CD4-positive, alpha-beta memory T cell (primary cell): ENCODE results near the gene SEMA3G. TPM values are rescaled to one million over a fixed set of nuclear protein-coding genes. Genes with fewer than 3 reads are reported as not detected.

Experiments used
- CTCF ChIA-PET: fragments of 350-600 bp; sonication (Branson Sonifier 250); formaldehyde crosslinking; loops from one replicate; lab custom pipeline; 2021; ENCODE audit warnings: inconsistent platforms; ENCODE audit not compliant: partially characterized antibody; lab: Charles Lee
- POLR2A ChIA-PET: fragments of 350-600 bp; sonication (Branson Sonifier 250); formaldehyde crosslinking; loops from one replicate; lab custom pipeline; 2021; ENCODE audit not compliant: partially characterized antibody; lab: Charles Lee
- DNase-seq, 5 donors: peaks; one replicate each; pipeline versions ENCODE4 v3.0.0 to v3.0.0-alpha.2; 2020 to 2022; ENCODE audit warnings: mixed read lengths in 1 of 5
- H3K27ac ChIP-seq: one replicate; pipeline ENCODE4 v1.7.0; 2013; ENCODE audit warnings: low read depth, low read length
- H3K27me3 ChIP-seq: 2 replicates; pipeline ENCODE4 v1.7.0; 2013; ENCODE audit warnings: mild to moderate bottlenecking, low read length, moderate library complexity; ENCODE audit not compliant: insufficient read depth
- H3K36me3 ChIP-seq: 2 replicates; pipeline ENCODE4 v1.7.0; 2013; ENCODE audit warnings: mild to moderate bottlenecking, low read length, moderate library complexity; ENCODE audit not compliant: insufficient read depth
- H3K4me1 ChIP-seq: 2 replicates; pipeline ENCODE4 v1.7.0; 2013; ENCODE audit warnings: mild to moderate bottlenecking, low read length, moderate library complexity; ENCODE audit not compliant: insufficient read depth
- H3K4me3 ChIP-seq, 2 donors: one replicate each; pipeline ENCODE4 v1.7.0; 2013; ENCODE audit warnings: low read length in 2 of 2, mild to moderate bottlenecking in 1 of 2
- H3K9me3 ChIP-seq, 2 donors: one replicate each; pipeline ENCODE4 v1.7.0; 2013; ENCODE audit warnings: low read length in 2 of 2, control low read depth in 1 of 2; ENCODE audit not compliant: control insufficient read depth in 1 of 2
- H3K27ac Mint-ChIP-seq, 7 donors: one replicate each; pipeline ENCODE4 v1.8.0; 2020 to 2021; ENCODE audit warnings: mixed read lengths in 7 of 7, mild to moderate bottlenecking in 6 of 7, inconsistent platforms in 3 of 7, moderate library complexity in 3 of 7
- H3K27me3 Mint-ChIP-seq, 2 donors: one replicate each; pipeline ENCODE4 v1.8.0; 2020 to 2021; ENCODE audit warnings: mixed read lengths in 2 of 2
- H3K36me3 Mint-ChIP-seq, 2 donors: one replicate each; pipeline ENCODE4 v1.8.0; 2020 to 2021; ENCODE audit warnings: mixed read lengths in 2 of 2, inconsistent platforms in 1 of 2, mild to moderate bottlenecking in 1 of 2
- H3K4me1 Mint-ChIP-seq, 4 donors: one replicate each; pipeline ENCODE4 v1.8.0; 2020 to 2021; ENCODE audit warnings: mixed read lengths in 4 of 4, mild to moderate bottlenecking in 1 of 4
- H3K4me3 Mint-ChIP-seq, 8 donors: one replicate each; pipeline ENCODE4 v1.8.0; 2020 to 2021; ENCODE audit warnings: mixed read lengths in 8 of 8, mild to moderate bottlenecking in 7 of 8, moderate library complexity in 6 of 8, inconsistent platforms in 3 of 8
- H3K9me3 Mint-ChIP-seq, 8 donors: one replicate each; pipeline ENCODE4 v1.8.0; 2020 to 2021; ENCODE audit warnings: mixed read lengths in 8 of 8, mild to moderate bottlenecking in 5 of 8, inconsistent platforms in 3 of 8, moderate library complexity in 1 of 8
- intact Hi-C: fragments of 100-400 bp; cut with micrococcal nuclease; formaldehyde crosslinking; loops from one replicate; pipeline ENCODE4 v1.15.1; 2023
- polyA plus RNA-seq, 2 donors: library from polyadenylated mRNA; unstranded; fragments of 300-500 nt; fragmentation: Illumina TruSeq; gene quantifications; one replicate each; pipeline ENCODE4 v1.2.3, GENCODE V29; 2021
- total RNA-seq, 2 experiments: library from RNA; stranded (reverse); gene quantifications; one replicate each; pipeline ENCODE4 v1.2.3, GENCODE V29; 2021

Gene SEMA3G
- total and polyA plus RNA-seq, 4 experiments from 2014 or later = 0.17 to 0.29 (median 0.22) TPM; not detected in 1

DNA sequence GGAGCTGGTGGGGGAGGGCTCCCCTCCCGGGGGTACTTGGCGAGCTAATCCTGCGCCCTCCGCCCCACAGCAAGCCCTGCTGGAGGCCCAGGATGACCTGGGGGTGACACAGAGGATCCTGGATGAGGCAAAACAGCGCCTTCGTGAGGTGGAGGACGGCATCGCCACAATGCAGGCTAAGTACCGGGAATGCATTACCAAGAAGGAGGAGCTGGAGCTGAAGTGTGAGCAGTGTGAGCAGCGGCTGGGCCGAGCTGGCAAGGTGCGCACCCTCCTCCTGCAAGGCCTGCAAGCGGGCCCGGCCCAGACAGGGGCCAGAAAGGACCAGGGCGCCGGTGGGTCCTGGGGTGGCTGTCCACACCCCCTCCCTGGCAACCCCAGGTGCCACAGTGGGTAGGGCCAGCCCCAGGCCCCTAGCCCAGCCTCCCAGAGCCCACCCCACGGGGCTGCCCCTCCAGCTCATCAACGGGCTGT lies 56.5 kb downstream of the SEMA3G start:
- no peak overlapping the region for H3K4me3 ChIP-seq
- Mint-ChIP-seq H3K4me1 (no peaks in the 10 kb centered on the region), H3K9me3 (peaks cover 0 to 2% (median 0%) of the 10 kb centered on the region in 8 donors), H3K27me3 (no peaks in the 10 kb centered on the region), H3K4me3 (no peak overlapping the region), H3K36me3 (peaks cover 21 to 35% of the 10 kb centered on the region in 2 donors), H3K27ac (no peak overlapping the region)
- POLR2A ChIA-PET = no interaction called here
- no peaks in the 10 kb centered on the region for H3K9me3 ChIP-seq
- no peaks in the 10 kb centered on the region for H3K27me3 ChIP-seq
- no peak for DNase-seq
- no peak overlapping the region for H3K27ac ChIP-seq
- intact Hi-C loops = no loop called here
- H3K36me3 ChIP-seq = peaks cover 38% of the 10 kb centered on the region
- H3K4me1 ChIP-seq = no peaks in the 10 kb centered on the region
- CTCF ChIA-PET = no interaction called here

DNA sequence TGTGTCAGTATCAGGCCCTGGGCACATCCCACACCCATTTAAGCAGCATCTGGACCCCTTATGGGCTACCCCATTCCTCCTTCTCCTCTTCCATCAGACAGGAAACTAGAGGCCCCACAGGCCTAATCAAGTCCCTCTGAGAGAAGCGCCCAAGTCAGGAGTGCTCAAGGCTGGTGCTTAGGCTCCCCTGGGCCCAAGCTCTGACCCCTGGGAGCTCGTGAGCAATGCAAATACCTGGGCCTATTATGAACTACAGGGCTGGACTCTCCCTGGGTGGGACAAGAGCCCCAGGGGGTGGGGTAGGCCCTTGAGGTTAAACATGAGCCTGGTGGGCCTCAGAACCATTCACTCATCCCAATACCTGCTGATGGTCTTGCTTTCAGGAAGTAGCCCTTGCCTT lies 57.4 kb downstream of the SEMA3G start:
- Mint-ChIP-seq H3K4me3 (no peak overlapping the region), H3K9me3 (peaks cover 0 to 2% (median 0%) of the 10 kb centered on the region in 8 donors), H3K27me3 (no peaks in the 10 kb centered on the region), H3K27ac (no peak overlapping the region), H3K36me3 (peaks cover 14 to 28% of the 10 kb centered on the region in 2 donors), H3K4me1 (no peaks in the 10 kb centered on the region)
- intact Hi-C loops = no loop called here
- Histone ChIP-seq H3K4me3 (no peak overlapping the region), H3K36me3 (peaks cover 31% of the 10 kb centered on the region), H3K27me3 (no peaks in the 10 kb centered on the region), H3K9me3 (no peaks in the 10 kb centered on the region), H3K27ac (no peak overlapping the region), H3K4me1 (no peaks in the 10 kb centered on the region)
- POLR2A ChIA-PET = no interaction called here
- no peak for DNase-seq
- CTCF ChIA-PET = no interaction called here

DNA sequence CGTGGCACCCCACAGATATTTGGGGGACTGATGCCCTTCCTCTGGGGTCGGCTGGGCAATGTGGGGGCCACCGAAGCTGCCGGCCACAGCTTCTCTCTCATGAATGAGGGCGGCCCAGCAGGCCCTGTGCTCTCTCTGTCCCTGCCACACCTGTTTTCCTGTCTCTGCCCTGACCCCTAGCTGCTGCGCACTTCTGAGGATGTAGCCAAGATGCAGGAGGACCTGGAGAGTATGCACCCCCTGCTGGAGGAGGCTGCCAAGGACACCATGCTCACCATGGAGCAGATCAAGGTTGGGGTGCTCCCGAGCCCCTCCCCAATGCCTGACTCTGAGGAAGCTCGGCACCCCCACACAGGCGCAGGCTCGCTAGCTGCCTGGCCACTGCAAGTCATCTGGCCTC lies 59.7 kb downstream of the SEMA3G start:
- Mint-ChIP-seq H3K4me3 (no peak overlapping the region), H3K4me1 (no peaks in the 10 kb centered on the region), H3K27me3 (no peaks in the 10 kb centered on the region), H3K9me3 (peaks cover 0 to 2% (median 0%) of the 10 kb centered on the region in 8 donors), H3K27ac (no peak overlapping the region), H3K36me3 (peaks cover 4 to 16% of the 10 kb centered on the region in 2 donors)
- peaks cover 17% of the 10 kb centered on the region for H3K36me3 ChIP-seq
- H3K9me3 ChIP-seq = no peaks in the 10 kb centered on the region
- intact Hi-C loops = no loop called here
- H3K4me3 ChIP-seq = no peak overlapping the region
- no peaks in the 10 kb centered on the region for H3K4me1 ChIP-seq
- no peak overlapping the region for H3K27ac ChIP-seq
- H3K27me3 ChIP-seq = no peaks in the 10 kb centered on the region
- DNase-seq = no peak
- CTCF ChIA-PET = interaction anchor here (1.9 kb wide), 1 partner anchor 160 kb away, joined by 5 read pairs; the partner anchor contains the start of gene TLR9
- POLR2A ChIA-PET = no interaction called here

DNA sequence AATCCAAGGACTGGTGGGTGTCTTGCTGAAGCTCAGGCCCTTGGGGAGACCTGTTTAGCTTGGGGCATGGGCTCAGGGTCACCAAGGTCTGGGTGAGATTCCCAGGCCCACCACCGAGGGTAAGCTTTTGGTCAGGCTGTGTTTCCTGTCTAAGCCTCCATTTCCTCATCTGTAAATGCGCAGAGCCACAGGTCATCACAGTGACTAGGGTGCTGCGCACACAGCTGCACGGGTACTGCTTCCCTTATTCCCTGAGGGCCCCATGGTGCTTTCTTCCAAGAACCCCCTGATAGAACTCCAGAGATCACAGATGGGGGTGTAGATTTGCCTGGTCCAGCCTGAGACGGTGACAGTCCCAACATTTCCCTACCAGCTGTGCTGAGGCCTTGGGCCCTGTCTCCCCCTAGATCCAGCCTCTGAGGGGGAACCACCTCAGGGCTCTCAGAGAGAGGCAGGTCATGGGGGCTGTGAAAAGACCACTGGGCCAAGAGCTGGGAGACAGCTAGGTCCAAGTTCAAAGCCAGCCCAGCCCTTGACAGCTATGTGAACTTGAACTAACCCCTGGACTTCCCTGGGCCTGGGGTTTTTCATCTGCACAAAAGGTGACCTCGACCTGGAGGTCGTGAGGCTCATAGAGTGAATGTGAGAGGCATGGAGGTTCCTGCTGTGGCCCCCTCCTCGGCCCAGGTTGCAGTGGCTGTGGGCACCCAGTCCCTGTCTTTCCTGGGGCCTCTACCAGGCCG lies 60.7 kb downstream of the SEMA3G start:
- no peaks in the 10 kb centered on the region for H3K9me3 ChIP-seq
- peaks cover 17% of the 10 kb centered on the region for H3K36me3 ChIP-seq
- DNase-seq = no peak
- ChIA-PET CTCF (interaction anchor here (1.9 kb wide), 1 partner anchor 159 kb away, joined by 5 read pairs; the partner anchor contains the start of gene TLR9), POLR2A (no interaction called here)
- intact Hi-C loops = no loop called here
- peaks cover 3 to 13% of the 10 kb centered on the region in 2 donors for H3K36me3 Mint-ChIP-seq
- H3K27ac ChIP-seq = no peak overlapping the region
- H3K9me3 Mint-ChIP-seq = peaks cover 0 to 2% (median 0%) of the 10 kb centered on the region in 8 donors
- no peaks in the 10 kb centered on the region for H3K27me3 ChIP-seq
- no peaks in the 10 kb centered on the region for H3K4me1 Mint-ChIP-seq
- H3K27me3 Mint-ChIP-seq = no peaks in the 10 kb centered on the region
- H3K4me3 Mint-ChIP-seq = no peak overlapping the region
- H3K4me1 ChIP-seq = no peaks in the 10 kb centered on the region
- H3K4me3 ChIP-seq = no peak overlapping the region
- H3K27ac Mint-ChIP-seq = no peak overlapping the region

DNA sequence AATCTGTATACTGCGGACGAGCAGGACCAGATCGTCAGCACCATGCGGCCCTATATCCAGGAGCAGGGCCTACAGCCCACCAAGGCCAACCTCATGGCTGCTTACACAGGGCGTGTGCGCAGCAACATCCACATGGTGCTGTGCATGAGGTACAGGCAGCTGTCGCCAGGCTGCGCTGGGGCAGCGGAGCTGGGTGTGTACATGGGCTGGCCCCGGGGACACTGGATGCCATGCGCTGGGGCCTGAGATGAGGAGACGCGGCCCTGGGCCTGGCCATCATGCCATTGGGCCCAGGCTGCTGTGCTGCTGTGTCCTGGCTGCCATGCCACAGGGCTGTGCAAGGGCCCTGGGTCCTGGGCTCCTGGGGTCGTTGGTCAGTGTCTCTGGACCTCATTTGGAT lies 61.5 kb downstream of the SEMA3G start:
- no peaks in the 10 kb centered on the region for H3K4me1 ChIP-seq
- no peak overlapping the region for H3K27ac Mint-ChIP-seq
- no peaks in the 10 kb centered on the region for H3K4me1 Mint-ChIP-seq
- intact Hi-C loops = no loop called here
- DNase-seq = no peak
- H3K27me3 ChIP-seq = no peaks in the 10 kb centered on the region
- ChIA-PET CTCF (no interaction called here), POLR2A (no interaction called here)
- no peak overlapping the region for H3K27ac ChIP-seq
- peaks cover 0 to 9% of the 10 kb centered on the region in 2 donors for H3K36me3 Mint-ChIP-seq
- H3K4me3 ChIP-seq = no peak overlapping the region
- no peaks in the 10 kb centered on the region for H3K27me3 Mint-ChIP-seq
- no peak overlapping the region for H3K4me3 Mint-ChIP-seq
- H3K36me3 ChIP-seq = peaks cover 13% of the 10 kb centered on the region
- peaks cover 0 to 2% (median 0%) of the 10 kb centered on the region in 8 donors for H3K9me3 Mint-ChIP-seq
- no peaks in the 10 kb centered on the region for H3K9me3 ChIP-seq

Other genes with a start within 250 kb of the SEMA3G start
- gene ALAS1, start 246.9 kb downstream of the SEMA3G start, total RNA-seq = 10 to 100 TPM; 30.0 to 34.6 TPM
- 10 to 100 TPM; 30.5 to 35.4 TPM for gene ALAS1, start 246.9 kb downstream of the SEMA3G start, polyA plus RNA-seq
- gene TLR9, start 219.5 kb downstream of the SEMA3G start, total RNA-seq = 1 to 10 TPM; 2.3 to 3.0 TPM
- gene TLR9, start 219.5 kb downstream of the SEMA3G start, polyA plus RNA-seq = not detected
- gene TWF2, start 205.9 kb downstream of the SEMA3G start, total RNA-seq = 10 to 100 TPM; 69.3 to 76.1 TPM
- 100 to 1,000 TPM; 122 to 124 TPM for gene TWF2, start 205.9 kb downstream of the SEMA3G start, polyA plus RNA-seq
- 10 to 100 TPM; 70.2 to 81.1 TPM for gene PPM1M, start 199.3 kb downstream of the SEMA3G start, total RNA-seq
- 10 to 100 TPM; 52.0 to 85.3 TPM for gene PPM1M, start 199.3 kb downstream of the SEMA3G start, polyA plus RNA-seq
- 100 to 1,000 TPM; 149 to 150 TPM for gene WDR82, start 166.5 kb downstream of the SEMA3G start, total RNA-seq
- 100 to 1,000 TPM in 1 of 2 donors, 10 to 100 TPM in 1; 62.3 to 143 TPM for gene WDR82, start 166.5 kb downstream of the SEMA3G start, polyA plus RNA-seq
- gene GLYCTK, start 157.3 kb downstream of the SEMA3G start, total RNA-seq = 10 to 100 TPM; 29.4 to 35.1 TPM
- 1 to 10 TPM; 4.9 to 9.7 TPM for gene GLYCTK, start 157.3 kb downstream of the SEMA3G start, polyA plus RNA-seq
- gene DNAH1, start 128.8 kb downstream of the SEMA3G start, total RNA-seq = 10 to 100 TPM; 45.1 to 49.8 TPM
- 1 to 10 TPM in 1 of 2 donors, under 1 TPM in 1; 0.02 to 1.2 TPM for gene DNAH1, start 128.8 kb downstream of the SEMA3G start, polyA plus RNA-seq
- gene BAP1, start 35.1 kb downstream of the SEMA3G start, total RNA-seq = 10 to 100 TPM; 77.2 to 88.8 TPM
- 10 to 100 TPM; 10.0 to 26.9 TPM for gene BAP1, start 35.1 kb downstream of the SEMA3G start, polyA plus RNA-seq
- gene PHF7, start 34.4 kb downstream of the SEMA3G start, total RNA-seq = 10 to 100 TPM; 13.3 to 15.1 TPM
- 10 to 100 TPM in 1 of 2 donors, 1 to 10 TPM in 1; 4.6 to 10.2 TPM for gene PHF7, start 34.4 kb downstream of the SEMA3G start, polyA plus RNA-seq
- 1 to 10 TPM; 5.3 to 7.1 TPM for gene TNNC1, start 8.9 kb upstream of the SEMA3G start, total RNA-seq
- gene TNNC1, start 8.9 kb upstream of the SEMA3G start, polyA plus RNA-seq = under 1 TPM in 1 of 2 donors, not detected in 1; 0.92 TPM
- 100 to 1,000 TPM; 189 to 205 TPM for gene NISCH, start 10.5 kb upstream of the SEMA3G start, total RNA-seq
- gene NISCH, start 10.5 kb upstream of the SEMA3G start, polyA plus RNA-seq = 10 to 100 TPM; 10.2 to 25.8 TPM
- 10 to 100 TPM; 11.3 to 13.9 TPM for gene STAB1, start 50.2 kb upstream of the SEMA3G start, total RNA-seq
- not detected for gene STAB1, start 50.2 kb upstream of the SEMA3G start, polyA plus RNA-seq
- gene NT5DC2, start 88.8 kb upstream of the SEMA3G start, total RNA-seq = 1 to 10 TPM; 5.5 to 5.8 TPM
- gene NT5DC2, start 88.8 kb upstream of the SEMA3G start, polyA plus RNA-seq = 1 to 10 TPM in 1 of 2 donors, not detected in 1; 1.3 TPM
- gene UQCC5, start 91.5 kb upstream of the SEMA3G start, total RNA-seq = 10 to 100 TPM; 12.1 to 13.2 TPM
- 10 to 100 TPM; 26.5 to 27.1 TPM for gene UQCC5, start 91.5 kb upstream of the SEMA3G start, polyA plus RNA-seq
- 10 to 100 TPM; 74.2 to 78.5 TPM for gene PBRM1, start 240.8 kb upstream of the SEMA3G start, total RNA-seq
- gene PBRM1, start 240.8 kb upstream of the SEMA3G start, polyA plus RNA-seq = 10 to 100 TPM; 67.9 to 91.6 TPM
- 10 to 100 TPM; 80.3 to 88.4 TPM for gene GNL3, start 240.9 kb upstream of the SEMA3G start, total RNA-seq
- 10 to 100 TPM; 47.9 to 70.1 TPM for gene GNL3, start 240.9 kb upstream of the SEMA3G start, polyA plus RNA-seq